BLaER1 treated with 17β-estradiol and CSF1 and Interleukin-3, amounts not matched to agents 10 nM and 100 nM (cell line): ENCODE results near the gene ZFR2.

Experiments used
- H3K27ac ChIP-seq, 11 experiments: shearing (Covaris generic); formaldehyde crosslinking; 2 replicates each; pipeline ENCODE4 v1.8.1; 2022
- H3K27me3 ChIP-seq, 11 experiments: shearing (Covaris generic); formaldehyde crosslinking; 2 replicates each; pipeline ENCODE4 v1.8.1; 2022
- H3K36me3 ChIP-seq, 11 experiments: shearing (Covaris generic); formaldehyde crosslinking; 2 replicates each; pipeline ENCODE4 v1.8.1; 2022
- H3K4me1 ChIP-seq, 10 experiments: shearing (Covaris generic); formaldehyde crosslinking; 2 replicates each; pipeline ENCODE4 v1.8.1; 2022
- H3K4me2 ChIP-seq, 11 experiments: shearing (Covaris generic); formaldehyde crosslinking; 2 replicates each; pipeline ENCODE4 v1.8.1; 2022
- H3K4me3 ChIP-seq, 10 experiments: shearing (Covaris generic); formaldehyde crosslinking; 2 replicates each; pipeline ENCODE4 v1.8.1; 2022
- H3K9ac ChIP-seq, 11 experiments: shearing (Covaris generic); formaldehyde crosslinking; 2 replicates each; pipeline ENCODE4 v1.8.1; 2022
- H3K9me3 ChIP-seq, 11 experiments: shearing (Covaris generic); formaldehyde crosslinking; replicated peaks in 1 of 11; 2 replicates each; pipeline ENCODE4 v1.8.1; 2022
- H4K20me1 ChIP-seq, 11 experiments: shearing (Covaris generic); formaldehyde crosslinking; 2 replicates each; pipeline ENCODE4 v1.8.1; 2022
- Cebpa-rat ChIP-seq, 11 experiments: shearing (Covaris generic); IDR thresholded peaks; 2 replicates each; pipeline ENCODE4 v1.8.1; 2022

The ZFR2 gene

DNA sequence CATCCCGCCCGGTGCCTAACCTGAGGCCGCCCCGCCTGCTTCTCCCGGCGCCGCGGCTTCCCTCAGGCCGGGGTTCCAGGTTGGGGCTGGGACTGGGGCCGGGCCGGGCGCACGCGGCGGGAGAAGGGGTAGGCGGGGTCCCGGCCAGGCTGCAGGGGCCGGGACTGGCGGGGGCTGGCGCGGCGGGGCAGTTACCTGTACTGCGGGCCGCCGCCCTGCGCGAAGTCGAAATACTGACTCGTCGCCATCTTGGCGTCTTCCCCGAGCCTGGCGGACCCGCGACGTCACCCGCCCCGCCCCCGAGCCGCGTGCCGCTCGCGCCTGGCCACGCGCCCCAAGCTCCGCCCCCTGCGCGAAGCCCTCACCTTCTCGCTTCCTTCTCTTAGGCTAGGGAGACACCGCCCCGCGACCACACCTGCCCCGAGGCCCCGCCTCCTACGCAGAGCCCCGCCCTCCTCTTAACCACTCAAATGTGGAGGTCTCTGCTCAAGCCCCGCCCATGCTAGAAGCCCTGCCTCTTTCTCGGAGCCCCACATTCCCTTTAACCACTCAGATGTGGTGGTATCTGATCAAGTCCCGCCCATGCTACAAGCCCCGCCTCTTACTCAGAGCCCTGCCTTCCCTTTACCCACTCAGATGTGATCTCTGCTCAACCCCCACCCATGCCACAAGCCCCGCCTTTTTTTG, at the start of gene ZFR2:
Gene ZFR2 (minus strand): TSS at position 269 of the 687 bp plus-strand sequence. CDS start 21 bp downstream, at position 248.
- no peaks in the 10 kb centered on the region for H3K9me3 ChIP-seq
- H3K27ac ChIP-seq = no peak within 1 kb of the TSS
- H3K4me3 ChIP-seq = no peak within 1 kb of the TSS
- no peak within 1 kb of the TSS for H3K4me2 ChIP-seq
- H3K36me3 ChIP-seq = no peaks in the 10 kb centered on the region
- TF ChIP-seq Cebpa-rat (IDR thresholded peaks at IDR 0.05) = no peak
- peaks cover 18 to 37% (median 22%) of the 10 kb centered on the region in 11 experiments for H3K27me3 ChIP-seq
- no peak within 1 kb of the TSS for H3K9ac ChIP-seq
- peaks cover 0 to 6% (median 0%) of the 10 kb centered on the region in 11 experiments; a peak in 1 of 22 replicates for H4K20me1 ChIP-seq
- peaks cover 0 to 4% (median 0%) of the 10 kb centered on the region in 10 experiments; a peak in 3 of 20 replicates for H3K4me1 ChIP-seq

DNA sequence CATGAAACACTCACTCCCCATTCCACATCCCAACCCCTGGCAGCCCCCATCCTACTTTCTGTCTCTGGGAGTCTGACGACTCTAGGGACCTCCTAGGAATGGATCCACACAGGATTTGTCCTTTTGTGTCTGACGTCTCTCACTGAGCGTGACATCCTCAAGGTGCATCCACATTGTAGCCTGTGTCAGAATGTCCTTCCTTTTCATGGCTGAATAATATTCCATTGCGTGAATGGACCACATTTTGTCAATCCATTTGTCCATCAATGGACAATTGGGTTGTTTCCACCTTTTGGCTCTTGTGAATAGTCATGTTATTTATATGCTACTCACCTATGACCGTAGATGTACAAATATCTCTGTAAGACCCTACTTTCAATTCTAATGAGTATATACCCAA, 47.2 kb upstream of the ZFR2 start:
- H3K9me3 ChIP-seq = peaks cover 0 to 14% (median 8%) of the 10 kb centered on the region in 11 experiments; a peak in 18 of 22 replicates
- H3K27me3 ChIP-seq = no peaks in the 10 kb centered on the region
- H3K27ac ChIP-seq = no peak overlapping the region
- H3K4me2 ChIP-seq = no peak overlapping the region
- H3K4me1 ChIP-seq = peaks cover 0 to 11% (median 8%) of the 10 kb centered on the region in 10 experiments; a peak in 9 of 20 replicates
- no peak overlapping the region for H3K9ac ChIP-seq
- no peak overlapping the region for H3K4me3 ChIP-seq
- no peaks in the 10 kb centered on the region for H4K20me1 ChIP-seq
- no peak for TF ChIP-seq Cebpa-rat (IDR thresholded peaks at IDR 0.05)
- no peaks in the 10 kb centered on the region for H3K36me3 ChIP-seq

DNA sequence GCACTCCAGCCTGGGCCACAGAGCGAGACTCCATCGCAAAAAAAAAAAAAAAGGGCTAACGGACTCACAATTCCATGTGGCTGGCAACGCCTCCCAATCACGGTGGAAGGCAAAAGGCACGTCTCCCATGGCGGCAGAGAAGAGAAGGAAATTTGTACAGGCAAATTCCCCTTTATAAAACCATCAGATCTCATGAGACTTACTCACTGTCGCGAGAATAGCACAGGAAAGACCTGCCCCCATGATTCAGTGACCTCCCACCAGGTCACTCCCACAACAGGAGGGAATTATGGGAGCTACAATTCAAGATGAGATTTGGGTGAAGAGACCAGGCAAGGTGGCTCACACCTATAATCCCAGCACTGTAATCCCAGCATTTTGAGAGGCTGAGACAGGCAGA, 45.4 kb upstream of the ZFR2 start:
- no peaks in the 10 kb centered on the region for H3K27me3 ChIP-seq
- H3K36me3 ChIP-seq = no peaks in the 10 kb centered on the region
- TF ChIP-seq Cebpa-rat (IDR thresholded peaks at IDR 0.05) = no peak
- no peak overlapping the region for H3K4me3 ChIP-seq
- peaks cover 0 to 11% (median 8%) of the 10 kb centered on the region in 10 experiments; a peak in 9 of 20 replicates for H3K4me1 ChIP-seq
- no peaks in the 10 kb centered on the region for H4K20me1 ChIP-seq
- peaks cover 13 to 21% (median 16%) of the 10 kb centered on the region in 11 experiments for H3K9me3 ChIP-seq
- H3K27ac ChIP-seq = no peak overlapping the region
- H3K9ac ChIP-seq = no peak overlapping the region
- H3K4me2 ChIP-seq = no peak overlapping the region

DNA sequence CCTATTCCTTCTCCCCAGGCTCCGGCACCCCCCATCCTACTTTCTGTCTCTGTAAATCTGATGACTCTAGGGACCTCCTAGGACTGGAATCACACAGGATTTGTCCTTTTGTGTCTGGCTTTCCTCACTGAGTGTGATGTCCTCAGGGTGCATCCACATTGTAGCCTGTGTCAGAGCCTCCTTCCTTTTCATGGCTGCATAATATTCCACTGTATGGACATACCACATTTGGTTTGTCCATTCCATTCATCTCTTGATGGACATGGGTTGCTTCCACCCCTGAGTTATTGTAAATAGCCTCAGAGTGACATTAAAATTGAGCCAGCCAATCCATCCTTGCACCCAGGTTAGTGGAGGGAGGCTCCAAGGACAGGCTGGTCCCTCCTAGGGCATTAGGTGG, 41.3 kb upstream of the ZFR2 start:
- no peak overlapping the region for H3K4me2 ChIP-seq
- no peaks in the 10 kb centered on the region for H3K36me3 ChIP-seq
- no peak overlapping the region for H3K4me3 ChIP-seq
- H4K20me1 ChIP-seq = no peaks in the 10 kb centered on the region; a peak in 1 of 22 replicates
- no peak for TF ChIP-seq Cebpa-rat (IDR thresholded peaks at IDR 0.05)
- no peaks in the 10 kb centered on the region for H3K27me3 ChIP-seq
- peaks cover 13 to 20% (median 16%) of the 10 kb centered on the region in 11 experiments for H3K9me3 ChIP-seq
- peaks cover 0 to 10% (median 6%) of the 10 kb centered on the region in 10 experiments; a peak in 11 of 20 replicates for H3K4me1 ChIP-seq
- no peak overlapping the region for H3K9ac ChIP-seq
- no peak overlapping the region for H3K27ac ChIP-seq

DNA sequence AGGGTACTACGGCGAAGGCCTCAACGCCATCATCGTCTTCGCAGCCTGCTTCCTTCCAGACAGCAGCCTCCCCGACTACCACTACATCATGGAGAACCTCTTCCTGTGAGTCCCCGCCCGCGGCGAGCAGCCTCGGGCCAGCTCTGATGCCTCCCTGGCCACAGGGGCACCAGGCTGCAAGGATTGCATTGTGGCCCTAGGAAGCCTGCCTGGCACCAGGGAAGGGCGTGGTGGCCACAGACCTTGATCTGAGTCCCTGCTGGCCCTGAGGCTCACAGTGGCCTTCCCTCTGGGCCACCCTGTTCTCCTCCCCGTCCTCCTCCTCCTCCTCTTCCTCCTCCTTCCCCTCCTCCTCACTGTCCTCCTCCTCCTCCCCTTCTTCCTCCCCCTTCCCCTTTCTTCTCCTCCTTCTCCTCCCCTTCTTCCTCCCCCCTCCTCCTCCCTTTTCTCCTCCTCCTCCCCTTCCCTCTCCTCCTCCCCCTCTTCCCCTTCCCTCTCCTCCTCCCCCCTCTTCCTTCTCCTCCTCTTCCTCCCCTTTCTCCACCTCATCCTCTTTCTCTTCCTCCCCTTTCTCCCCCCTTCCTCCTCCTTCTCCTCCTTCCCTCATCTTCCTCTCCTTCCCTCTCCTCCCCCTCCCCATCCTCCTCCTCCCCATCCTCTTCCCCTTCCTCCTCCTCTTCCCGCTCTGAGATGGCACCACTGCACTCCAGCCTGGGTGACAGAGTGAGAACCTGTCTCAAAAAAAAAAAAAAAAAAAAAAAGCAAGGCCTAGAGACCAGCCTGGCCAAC, 39.6 kb upstream of the ZFR2 start:
- Histone ChIP-seq H3K27me3 (no peaks in the 10 kb centered on the region), H3K27ac (no peak overlapping the region), H4K20me1 (no peaks in the 10 kb centered on the region; a peak in 1 of 22 replicates), H3K9me3 (peaks cover 13 to 20% (median 16%) of the 10 kb centered on the region in 11 experiments), H3K36me3 (no peaks in the 10 kb centered on the region), H3K4me2 (peak overlapping the region in 7 of 11 experiments; percentile 19 to 62 (median 38); a peak in 12 of 22 replicates), H3K4me3 (no peak overlapping the region), H3K4me1 (peaks cover 0 to 10% (median 6%) of the 10 kb centered on the region in 10 experiments; a peak in 11 of 20 replicates), H3K9ac (no peak overlapping the region; a peak in 1 of 22 replicates)
- no peak for TF ChIP-seq Cebpa-rat (IDR thresholded peaks at IDR 0.05)

DNA sequence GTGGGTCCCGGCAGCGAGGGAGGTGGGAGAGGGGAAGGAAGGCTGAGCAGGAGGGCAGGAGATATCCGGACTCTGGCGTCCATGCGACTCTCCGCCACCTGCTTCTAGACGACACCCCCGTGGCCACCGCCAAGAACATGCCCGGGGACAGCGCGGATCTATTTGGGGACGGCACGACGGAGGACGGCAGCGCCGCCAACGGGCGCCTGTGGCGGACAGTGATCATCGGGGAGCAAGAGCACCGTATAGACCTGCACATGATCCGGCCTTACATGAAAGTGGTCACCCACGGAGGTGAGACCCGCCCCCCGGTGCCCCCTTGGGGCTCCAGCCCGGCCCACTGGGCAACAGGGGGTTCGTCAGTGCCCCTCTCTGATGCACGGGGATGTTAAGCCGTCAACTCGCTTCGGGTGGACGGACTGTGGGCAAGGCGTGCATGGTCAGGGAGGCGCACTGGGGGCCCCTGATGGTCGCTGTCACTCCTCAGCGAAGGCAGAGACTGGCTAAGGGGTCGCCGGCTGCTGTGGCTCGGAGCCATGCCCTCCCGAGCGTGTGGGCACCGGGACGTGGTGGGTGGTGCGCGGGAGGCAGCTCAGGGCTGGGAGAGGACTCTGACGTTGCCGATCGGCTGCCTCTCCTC, 38.9 kb upstream of the ZFR2 start:
- Histone ChIP-seq H3K9ac (no peak overlapping the region), H3K27me3 (no peaks in the 10 kb centered on the region), H3K4me2 (peak overlapping the region in 7 of 11 experiments; percentile 19 to 62 (median 38); a peak in 12 of 22 replicates), H3K27ac (no peak overlapping the region), H4K20me1 (no peaks in the 10 kb centered on the region; a peak in 1 of 22 replicates), H3K9me3 (peaks cover 13 to 20% (median 16%) of the 10 kb centered on the region in 11 experiments), H3K4me3 (no peak overlapping the region), H3K36me3 (no peaks in the 10 kb centered on the region), H3K4me1 (peaks cover 0 to 10% (median 6%) of the 10 kb centered on the region in 10 experiments; a peak in 11 of 20 replicates)
- TF ChIP-seq Cebpa-rat (IDR thresholded peaks at IDR 0.05) = no peak

DNA sequence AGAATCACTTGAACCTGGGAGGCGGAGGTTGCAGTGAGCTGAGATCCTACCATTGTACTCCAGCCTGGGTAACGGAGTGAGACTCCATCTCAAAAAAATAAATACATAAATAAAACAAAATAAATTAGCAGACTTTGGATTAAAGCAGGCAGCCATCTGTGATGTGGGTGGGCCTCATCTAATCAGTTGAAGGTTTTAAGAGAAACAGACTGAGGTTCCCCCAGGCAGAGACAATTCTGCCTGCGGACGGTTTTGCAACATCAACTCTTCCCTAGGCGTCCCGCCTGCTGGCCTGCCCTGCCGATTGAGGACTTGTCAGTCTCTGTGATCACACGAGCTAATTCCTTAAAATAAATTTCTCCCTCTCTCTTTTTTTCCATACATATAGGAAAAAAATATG, 35.4 kb upstream of the ZFR2 start:
- H3K36me3 ChIP-seq = no peaks in the 10 kb centered on the region
- H3K9me3 ChIP-seq = peaks cover 0 to 2% (median 1%) of the 10 kb centered on the region in 11 experiments; a peak in 17 of 22 replicates
- H3K27ac ChIP-seq = no peak overlapping the region
- TF ChIP-seq Cebpa-rat (IDR thresholded peaks at IDR 0.05) = no peak
- H3K4me3 ChIP-seq = no peak overlapping the region
- H3K9ac ChIP-seq = no peak overlapping the region
- no peaks in the 10 kb centered on the region for H3K27me3 ChIP-seq
- H3K4me1 ChIP-seq = peaks cover 0 to 10% (median 6%) of the 10 kb centered on the region in 10 experiments; a peak in 11 of 20 replicates
- no peak overlapping the region for H3K4me2 ChIP-seq
- no peaks in the 10 kb centered on the region; a peak in 1 of 22 replicates for H4K20me1 ChIP-seq

DNA sequence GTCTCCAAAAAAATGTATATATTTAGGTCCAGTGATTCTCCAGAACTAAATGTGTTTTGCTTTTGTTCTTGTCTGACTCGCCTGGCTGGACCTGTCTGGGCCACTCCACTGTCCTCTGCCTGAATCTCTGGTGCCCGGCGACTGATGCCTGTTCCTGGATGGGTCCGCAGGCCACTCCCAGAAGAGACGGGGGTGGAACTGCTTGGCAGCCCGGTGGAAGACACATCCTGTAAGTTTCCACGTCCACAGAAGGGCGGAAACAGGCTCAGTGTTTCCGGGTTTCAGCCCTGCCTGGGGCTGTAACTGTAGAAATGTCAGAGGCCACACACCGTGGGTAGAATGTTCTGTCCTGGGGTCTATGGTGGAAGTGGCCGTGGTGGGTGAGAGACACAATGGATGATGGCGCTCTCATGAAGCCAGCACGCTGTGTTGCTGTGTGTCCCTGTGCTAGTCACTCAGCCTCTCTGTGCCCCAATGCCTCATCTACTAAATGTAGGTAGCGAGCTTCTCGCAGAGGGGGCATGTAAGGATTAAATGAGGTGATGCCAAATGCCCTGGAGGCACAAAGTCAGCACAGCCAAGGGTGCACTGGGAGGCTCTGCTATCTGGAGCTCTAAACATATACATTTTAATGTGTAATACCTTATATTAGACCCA, 33.6 kb upstream of the ZFR2 start:
- Histone ChIP-seq H3K27me3 (no peaks in the 10 kb centered on the region), H3K27ac (no peak overlapping the region)
- TF ChIP-seq Cebpa-rat (IDR thresholded peaks at IDR 0.05) = no peak

More for the DNA sequence above, 33.6 kb upstream of the ZFR2 start:
- H3K9me3 ChIP-seq = peaks cover 7 to 10% (median 10%) of the 10 kb centered on the region in 11 experiments; a peak in 21 of 22 replicates
- no peaks in the 10 kb centered on the region for H3K36me3 ChIP-seq
- H3K4me2 ChIP-seq = no peak overlapping the region
- peaks cover 0 to under 1% (median 0%) of the 10 kb centered on the region in 10 experiments; a peak in 1 of 20 replicates for H3K4me1 ChIP-seq
- H3K9ac ChIP-seq = no peak overlapping the region
- no peaks in the 10 kb centered on the region for H4K20me1 ChIP-seq
- H3K4me3 ChIP-seq = no peak overlapping the region
